ENCODE data around the gene NOVA2. TPM values are rescaled to one million over a fixed set of nuclear protein-coding genes. Genes with fewer than 3 reads are reported as not detected.
A peak's percentile ranks its signal among the peaks of the same experiment; 100 is the strongest.

The NOVA2 gene
- total and polyA plus RNA-seq, 10 donors: 0.42 to 12.5 (median 3.7) TPM

DNA sequence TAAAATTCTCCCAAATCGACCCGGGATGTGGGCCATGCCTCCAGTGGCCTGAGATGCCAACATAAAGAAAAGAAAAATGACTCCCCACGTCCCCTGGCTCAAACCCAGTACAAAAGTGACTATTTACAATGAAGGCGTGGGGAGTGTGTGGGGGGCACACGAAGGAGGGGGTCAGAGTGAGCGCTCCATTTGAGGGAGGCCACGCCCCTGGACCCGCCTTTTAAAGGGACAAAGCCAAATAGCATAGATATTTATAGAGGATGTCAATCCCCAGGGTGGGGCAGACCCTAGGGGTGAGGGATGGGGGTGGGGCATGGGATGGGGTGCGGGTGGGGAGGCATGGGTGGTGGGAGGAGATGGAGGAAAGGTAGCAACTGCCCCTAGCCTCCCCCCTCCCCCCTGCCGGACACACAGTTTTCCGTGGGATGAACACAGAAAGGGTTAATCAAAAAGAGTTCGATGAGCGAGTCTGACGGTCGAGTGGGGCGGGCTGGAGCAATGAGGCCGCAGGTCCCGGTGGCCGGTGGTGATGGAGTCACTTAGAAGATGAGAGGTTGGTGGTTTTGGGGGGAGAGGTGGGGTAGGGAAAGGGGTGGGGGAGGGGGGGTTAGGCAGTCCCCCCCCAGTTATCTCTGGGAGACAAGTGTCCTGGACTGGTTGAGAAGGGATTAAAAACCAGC, 39.0 kb downstream of the NOVA2 start:
- H3K27me3 ChIP-seq (replicated peaks in 1 of 7): peaks cover 0 to 94% (median 9%) of the 10 kb centered on the region in 7 donors
- intact Hi-C loops (cut with DNase I; ENCODE audit: low total_unique reads): no loop called here
- peaks cover 0 to 4% (median 0%) of the 10 kb centered on the region in 8 donors for H3K9me3 ChIP-seq
- no peaks in the 10 kb centered on the region for H3K4me1 ChIP-seq
- no peaks in the 10 kb centered on the region for H3K36me3 ChIP-seq
- H3K27ac ChIP-seq: no peak overlapping the region
- DNase-seq: peak; percentile 14
- 41 to 57% (median 45%) methylated on average over 19 of the region's 19 CpGs for WGBS, 5 donors
- TF ChIP-seq POLR2AphosphoS5 (IDR thresholded peaks at IDR 0.05) (no peak), POLR2A (IDR thresholded peaks at IDR 0.05) (no peak)
- TF ChIP-seq, protein P1, sequence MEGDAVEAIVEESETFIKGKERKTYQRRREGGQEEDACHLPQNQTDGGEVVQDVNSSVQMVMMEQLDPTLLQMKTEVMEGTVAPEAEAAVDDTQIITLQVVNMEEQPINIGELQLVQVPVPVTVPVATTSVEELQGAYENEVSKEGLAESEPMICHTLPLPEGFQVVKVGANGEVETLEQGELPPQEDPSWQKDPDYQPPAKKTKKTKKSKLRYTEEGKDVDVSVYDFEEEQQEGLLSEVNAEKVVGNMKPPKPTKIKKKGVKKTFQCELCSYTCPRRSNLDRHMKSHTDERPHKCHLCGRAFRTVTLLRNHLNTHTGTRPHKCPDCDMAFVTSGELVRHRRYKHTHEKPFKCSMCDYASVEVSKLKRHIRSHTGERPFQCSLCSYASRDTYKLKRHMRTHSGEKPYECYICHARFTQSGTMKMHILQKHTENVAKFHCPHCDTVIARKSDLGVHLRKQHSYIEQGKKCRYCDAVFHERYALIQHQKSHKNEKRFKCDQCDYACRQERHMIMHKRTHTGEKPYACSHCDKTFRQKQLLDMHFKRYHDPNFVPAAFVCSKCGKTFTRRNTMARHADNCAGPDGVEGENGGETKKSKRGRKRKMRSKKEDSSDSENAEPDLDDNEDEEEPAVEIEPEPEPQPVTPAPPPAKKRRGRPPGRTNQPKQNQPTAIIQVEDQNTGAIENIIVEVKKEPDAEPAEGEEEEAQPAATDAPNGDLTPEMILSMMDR (IDR thresholded peaks at IDR 0.05 in 8 of 11, conservative IDR thresholded peaks at IDR 0.05 in 3 of 11): no peak
- H3K4me3 ChIP-seq: no peak overlapping the region

DNA sequence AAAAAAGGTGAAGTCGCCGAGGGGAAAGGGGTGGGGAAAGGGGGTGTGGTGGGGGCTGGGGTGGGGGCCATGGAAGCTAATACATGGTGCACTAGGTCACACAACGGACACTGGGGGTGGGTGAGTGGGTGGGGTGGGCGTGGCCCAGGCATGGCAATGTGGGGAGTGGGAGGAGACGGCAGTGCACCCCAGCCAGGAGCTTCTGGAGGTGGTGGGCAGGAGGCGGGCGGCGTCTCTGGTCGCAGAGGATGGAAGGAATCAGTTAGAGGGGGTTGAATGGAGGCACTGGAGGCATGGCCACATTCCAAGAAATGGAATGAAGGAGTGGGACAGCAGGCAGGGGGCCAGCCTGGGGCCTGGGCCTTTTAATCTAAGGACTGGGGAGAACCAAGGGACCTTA, 39.9 kb downstream of the NOVA2 start:
- Histone ChIP-seq H3K9me3 (peaks cover 0 to 2% (median 0%) of the 10 kb centered on the region in 8 donors), H3K27ac (no peak overlapping the region), H3K4me3 (no peak overlapping the region), H3K36me3 (no peaks in the 10 kb centered on the region), H3K4me1 (no peaks in the 10 kb centered on the region), H3K27me3 (replicated peaks in 1 of 7) (peaks cover 0 to 90% (median 3%) of the 10 kb centered on the region in 7 donors)
- TF ChIP-seq, protein P1 (IDR thresholded peaks at IDR 0.05 in 8 of 11, conservative IDR thresholded peaks at IDR 0.05 in 3 of 11): no peak
- TF ChIP-seq POLR2AphosphoS5 (IDR thresholded peaks at IDR 0.05): no peak
- TF ChIP-seq POLR2A (IDR thresholded peaks at IDR 0.05): no peak
- 67 to 80% (median 76%) methylated on average over 9 of the region's 9 CpGs for WGBS, 5 donors
- DNase-seq: peak; percentile 38
- intact Hi-C loops (cut with DNase I; ENCODE audit: low total_unique reads): no loop called here

DNA sequence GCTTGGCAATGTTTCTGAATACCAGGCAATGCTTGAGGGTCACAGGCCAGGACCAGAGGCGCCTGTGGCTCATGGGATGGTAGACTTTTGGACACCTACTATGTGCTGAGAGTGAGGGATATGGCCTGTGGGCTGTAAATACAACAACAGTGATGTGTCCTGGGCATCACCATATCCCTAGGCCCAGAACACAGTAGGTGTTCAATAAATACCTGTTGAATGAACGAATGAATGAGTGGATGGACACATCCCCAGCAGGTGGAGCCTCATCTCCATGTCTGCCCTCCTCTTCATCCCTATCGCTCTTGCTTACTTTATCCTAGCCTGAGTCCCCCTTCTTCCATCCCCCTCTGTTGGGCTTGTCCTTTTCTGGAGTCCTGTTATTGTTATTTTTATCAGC, 42.6 kb downstream of the NOVA2 start:
- Histone ChIP-seq H3K27me3 (replicated peaks in 1 of 7) (peaks cover 0 to 64% (median 3%) of the 10 kb centered on the region in 7 donors), H3K4me1 (peaks cover 4 to 11% (median 8%) of the 10 kb centered on the region in 6 donors), H3K27ac (no peak overlapping the region), H3K4me3 (no peak overlapping the region), H3K36me3 (no peaks in the 10 kb centered on the region), H3K9me3 (no peaks in the 10 kb centered on the region)
- 59 to 70% (median 63%) methylated on average over 3 of the region's 3 CpGs for WGBS, 5 donors
- DNase-seq: peak; percentile 27
- TF ChIP-seq POLR2AphosphoS5 (IDR thresholded peaks at IDR 0.05) (no peak), POLR2A (IDR thresholded peaks at IDR 0.05) (no peak)
- TF ChIP-seq, protein P1 (IDR thresholded peaks at IDR 0.05 in 8 of 11, conservative IDR thresholded peaks at IDR 0.05 in 3 of 11): no peak
- intact Hi-C loops (cut with DNase I; ENCODE audit: low total_unique reads): no loop called here

DNA sequence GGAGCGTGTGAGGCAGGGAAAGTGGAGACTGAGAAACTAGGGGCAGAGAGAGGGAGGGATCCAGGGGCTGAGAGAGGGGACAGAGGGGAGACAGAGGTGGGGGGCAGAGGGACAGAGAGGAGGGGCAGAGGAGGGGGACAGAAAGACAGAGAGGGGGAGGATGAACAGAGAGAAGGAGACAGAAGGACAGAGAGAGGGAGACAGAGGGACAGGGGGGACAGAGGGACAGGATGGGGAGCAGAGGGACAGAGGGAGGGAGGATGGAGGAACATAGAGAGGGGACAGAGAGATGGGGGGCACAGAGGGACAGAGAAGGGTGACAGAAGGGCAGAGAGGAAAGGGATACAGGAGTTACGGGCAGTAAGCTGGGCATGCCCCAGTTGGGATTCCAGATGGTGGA, 44.4 kb downstream of the NOVA2 start:
- Histone ChIP-seq H3K27me3 (replicated peaks in 1 of 7) (peaks cover 0 to 46% (median 0%) of the 10 kb centered on the region in 7 donors), H3K9me3 (no peaks in the 10 kb centered on the region), H3K4me3 (no peak overlapping the region), H3K36me3 (no peaks in the 10 kb centered on the region), H3K4me1 (peaks cover 4 to 11% (median 8%) of the 10 kb centered on the region in 6 donors), H3K27ac (no peak overlapping the region)
- 79 to 90% (median 87%) methylated on average over 2 of the region's 2 CpGs for WGBS, 5 donors
- intact Hi-C loops (cut with DNase I; ENCODE audit: low total_unique reads): loop anchor here (10.0 kb wide), 1 partner anchor 86 kb away; no protein-coding TSS in a partner anchor
- peak; percentile 10 for DNase-seq
- TF ChIP-seq, protein P1 (IDR thresholded peaks at IDR 0.05 in 8 of 11, conservative IDR thresholded peaks at IDR 0.05 in 3 of 11): no peak
- no peak for TF ChIP-seq POLR2AphosphoS5 (IDR thresholded peaks at IDR 0.05)
- TF ChIP-seq POLR2A (IDR thresholded peaks at IDR 0.05): no peak
